HK-2 (cell line): Measurements from ENCODE around the gene CFAP20.
A peak's percentile ranks its signal among the peaks of the same experiment; 100 is the strongest.
"Not testable (repeated sequence)": the region's sequence is repeated elsewhere in the genome, so short reads cannot be mapped to it uniquely, and the experiment has no call there.

Experiments
- DNase-seq: peaks from one replicate; pipeline ENCODE4 v3.0.0-alpha.2; 2018; ENCODE audit not compliant: unreplicated experiment

The CFAP20 gene

DNA sequence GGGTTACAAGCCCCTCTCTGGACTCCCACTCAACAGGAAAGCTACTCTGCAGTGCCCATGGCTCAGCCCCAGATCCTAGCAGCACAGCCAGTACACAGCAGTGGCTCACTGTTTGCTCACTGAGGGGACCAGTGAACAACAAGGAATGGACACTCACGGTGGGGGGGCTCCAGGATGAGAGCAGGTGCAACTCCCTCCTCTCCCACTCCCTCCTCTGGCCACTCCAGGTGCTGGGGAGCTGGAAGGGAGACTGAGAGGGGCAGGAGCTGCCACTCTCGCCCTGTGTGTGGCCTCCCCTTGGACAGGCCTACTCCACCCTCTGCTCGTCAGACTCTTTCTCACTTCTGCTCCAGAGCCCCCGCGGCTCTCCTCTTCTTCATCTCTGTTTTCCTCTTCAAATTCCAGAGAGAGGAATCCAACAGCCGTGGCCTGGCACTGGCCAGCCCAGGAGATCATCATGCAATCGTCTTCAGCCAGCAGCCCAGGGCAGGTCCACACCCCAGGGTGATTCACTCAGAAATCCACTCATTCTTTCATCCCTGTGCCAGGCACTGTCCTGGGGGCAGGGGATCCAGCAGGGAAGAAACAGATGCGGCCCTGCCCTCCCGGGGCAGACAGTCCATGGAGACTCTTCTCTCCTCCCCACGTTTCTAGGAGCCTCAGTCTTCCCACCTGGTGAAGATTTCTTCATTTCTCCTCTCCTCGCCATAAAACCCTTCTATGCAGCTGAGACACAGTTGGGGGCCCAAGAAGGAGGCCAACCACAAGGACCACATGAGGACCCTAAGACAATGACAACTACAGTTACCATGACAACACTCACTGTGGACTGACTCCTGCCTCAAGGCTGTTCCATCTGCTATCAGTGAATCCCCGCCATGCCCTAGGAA lies 30.7 kb downstream of the CFAP20 start:
- peak; percentile 23 for DNase-seq

DNA sequence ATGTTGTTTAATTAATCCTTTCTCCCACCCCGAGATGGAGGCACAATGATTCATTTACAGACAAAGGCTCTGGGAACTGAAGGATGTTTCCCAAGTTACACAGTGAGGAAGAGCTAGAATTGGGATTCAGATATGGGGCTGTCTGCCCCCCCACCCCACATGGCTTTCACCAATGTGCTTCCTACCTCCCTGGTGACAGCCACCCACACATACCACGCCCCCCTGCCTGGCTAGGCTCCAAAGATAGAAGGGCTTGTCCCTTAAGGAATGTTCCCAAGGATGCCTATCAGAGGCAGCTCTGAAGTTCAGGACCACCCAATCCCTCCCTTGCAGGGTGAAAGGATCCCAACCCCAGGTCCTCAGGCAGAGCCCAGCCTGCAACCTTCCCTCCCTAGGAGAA lies 32.9 kb downstream of the CFAP20 start:
- no peak for DNase-seq

DNA sequence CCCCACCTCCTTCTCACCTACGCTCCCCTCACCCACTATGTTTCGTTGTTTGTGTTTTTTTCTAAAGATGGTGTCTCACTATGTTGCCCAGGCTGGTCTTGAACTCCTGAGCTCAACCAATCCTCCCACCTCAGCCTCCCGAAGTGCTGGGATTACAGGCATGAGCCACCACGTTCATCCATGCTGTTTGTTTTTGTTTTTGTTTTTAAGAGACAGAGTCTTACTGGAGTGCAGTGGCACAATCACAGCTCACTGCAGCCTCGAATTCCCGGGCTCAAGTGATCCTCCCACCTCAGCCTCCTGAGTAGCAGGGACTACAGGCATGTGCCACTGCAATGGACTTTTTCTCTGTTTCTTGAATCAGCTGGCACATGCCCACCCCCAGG lies 33.6 kb downstream of the CFAP20 start:
- not testable (repeated sequence) for DNase-seq

DNA sequence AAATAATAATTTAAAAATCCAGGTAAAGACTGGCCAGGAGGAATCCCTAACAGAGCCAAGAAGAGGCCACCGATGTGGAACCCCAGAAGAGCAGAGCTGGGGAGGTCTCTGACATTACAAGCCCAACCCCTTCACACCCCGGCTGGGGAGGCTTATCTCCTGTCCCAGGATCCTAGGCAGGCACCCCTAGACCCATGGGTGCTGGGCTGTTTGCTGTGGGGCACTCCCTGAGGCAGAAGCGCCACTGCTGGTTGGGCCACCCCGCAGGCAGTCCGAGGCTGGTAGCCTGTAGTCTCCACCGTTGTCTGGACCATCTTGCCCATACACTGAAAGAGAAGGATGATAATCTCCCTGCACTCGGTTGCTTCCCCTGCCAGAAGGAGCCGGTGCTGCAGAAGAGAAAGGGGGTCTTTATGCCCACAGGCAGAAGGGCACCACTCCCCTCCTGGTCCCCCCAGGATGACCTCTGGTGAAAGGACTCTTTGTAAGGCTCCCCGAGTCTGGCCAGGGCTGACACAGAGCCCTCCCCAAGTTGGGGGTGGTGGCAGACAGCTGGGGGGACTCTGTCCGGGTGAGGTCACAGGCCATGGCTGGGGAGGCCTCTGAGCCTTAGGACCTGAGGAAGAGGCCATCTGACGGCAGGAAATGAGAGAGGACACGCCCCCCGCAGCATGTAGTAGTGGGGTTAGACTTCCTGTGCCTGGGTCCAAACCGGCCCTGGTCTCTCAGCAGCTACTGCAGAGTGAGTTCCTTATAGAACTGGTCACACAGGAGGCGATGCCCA lies 34.2 kb downstream of the CFAP20 start:
- no peak for DNase-seq

DNA sequence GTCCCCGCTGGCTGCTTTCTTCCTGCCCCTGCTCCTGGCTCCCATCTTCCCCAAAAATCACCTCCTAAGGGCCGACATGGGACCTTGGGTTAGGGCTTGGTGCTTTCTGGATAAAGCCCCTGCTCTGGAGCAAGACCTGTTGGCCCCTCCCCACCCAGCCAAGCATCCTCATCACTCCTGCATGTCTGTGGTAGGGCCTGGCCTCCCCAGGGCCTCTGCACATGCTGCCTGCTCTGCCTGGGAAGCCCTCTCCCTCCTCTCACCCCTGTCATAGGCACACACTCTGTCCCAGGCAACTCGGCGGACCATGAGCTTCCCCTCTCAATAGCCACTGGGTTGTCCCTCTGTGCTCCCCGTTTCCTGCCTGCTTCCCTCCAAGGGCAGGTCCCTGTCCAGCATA lies 35.2 kb downstream of the CFAP20 start:
- no peak for DNase-seq

GRCh38 chr16:58090396-58090795 lies 38.8 kb downstream of the CFAP20 start:
- DNase-seq = not testable (repeated sequence)

GRCh38 chr16:58088091-58088490 lies 41.1 kb downstream of the CFAP20 start:
- no peak for DNase-seq

DNA sequence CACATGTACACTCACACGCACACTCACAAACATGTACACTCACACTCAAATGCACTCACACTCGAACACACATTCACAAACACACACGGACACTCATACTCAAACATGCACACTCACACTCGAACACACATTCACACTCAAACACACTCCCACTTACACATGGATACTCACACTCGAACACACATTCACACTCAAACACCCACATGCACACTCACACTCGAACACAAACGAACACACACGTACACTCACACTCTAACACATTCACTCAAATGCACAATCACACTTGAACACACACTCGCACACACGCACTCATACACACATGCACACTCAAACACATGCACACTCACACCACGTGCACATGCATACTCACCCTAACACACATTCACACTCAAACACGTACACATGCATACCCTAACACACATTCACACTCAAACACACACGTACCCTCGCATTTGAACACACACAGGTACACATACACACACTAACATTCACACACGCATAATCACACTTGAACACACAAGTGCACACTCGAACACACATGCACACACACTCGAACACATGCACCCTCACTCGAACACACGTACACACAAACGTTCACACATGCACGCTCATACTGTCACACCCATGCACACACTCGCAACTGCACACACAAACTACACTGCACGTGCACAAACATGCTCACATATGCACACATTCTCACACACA lies 41.8 kb downstream of the CFAP20 start:
- no peak for DNase-seq

DNA sequence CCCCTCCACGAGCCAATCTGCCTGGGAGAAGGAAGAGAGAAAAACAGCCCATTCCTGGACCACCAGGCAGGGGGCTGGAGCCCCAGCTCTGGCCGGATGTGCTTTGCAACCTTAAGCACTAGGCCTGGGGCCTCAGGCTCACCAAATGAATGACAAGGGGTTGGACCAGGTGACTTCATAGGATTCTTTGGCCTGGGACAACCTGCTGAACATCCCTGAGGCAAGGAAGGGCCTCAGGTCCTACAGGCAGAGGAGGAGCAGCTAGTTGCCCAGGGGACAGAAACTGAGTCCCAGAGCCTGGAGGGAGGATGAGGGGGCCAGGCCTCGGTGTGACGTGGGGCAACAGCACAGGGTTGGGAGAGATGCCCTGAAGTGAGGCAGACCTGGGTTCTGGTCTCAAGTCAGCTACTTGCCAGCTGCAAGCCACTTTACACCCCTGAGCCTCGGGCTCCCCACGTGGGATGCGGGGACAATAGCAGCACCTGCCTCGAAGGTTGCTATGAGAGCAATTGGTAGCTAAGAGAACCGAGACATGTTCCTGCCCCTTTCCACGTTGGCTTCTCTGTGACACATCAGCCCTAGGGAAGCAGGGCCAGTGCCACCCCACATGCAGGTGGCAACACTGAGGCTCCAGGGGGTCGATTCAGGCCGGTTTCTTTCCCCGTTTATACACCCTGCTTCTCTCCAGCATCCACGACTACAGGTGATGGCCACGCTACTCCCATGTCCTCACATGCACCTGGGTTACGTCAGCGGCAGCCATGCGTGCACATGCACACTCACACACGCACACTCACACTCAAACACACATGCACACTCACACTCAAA lies 42.6 kb downstream of the CFAP20 start:
- DNase-seq = no peak

- no peak for DNase-seq
Measured at GRCh38 chr16:58085584-58086251, 43.5 kb downstream of the CFAP20 start.

DNA sequence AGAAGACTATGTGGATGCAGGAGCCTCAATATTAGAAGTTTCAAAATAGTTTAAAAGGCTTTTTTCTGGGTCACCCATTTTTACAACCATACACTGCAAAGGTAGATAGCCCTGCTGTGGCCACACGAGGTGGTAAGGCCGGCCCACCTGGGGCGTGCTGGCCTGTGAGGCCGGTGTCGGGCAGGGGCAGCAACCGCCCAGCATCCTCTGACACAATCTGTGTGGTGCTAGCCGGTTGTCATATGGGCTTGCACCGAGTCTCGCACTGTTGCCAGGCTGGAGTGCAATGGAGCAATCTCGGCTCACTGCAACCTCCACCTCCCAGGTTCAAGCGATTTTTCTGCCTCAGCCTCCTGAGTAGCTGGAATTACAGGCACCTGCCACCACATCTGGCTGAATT lies 44.0 kb downstream of the CFAP20 start:
- no peak for DNase-seq

- no peak for DNase-seq
Measured at GRCh38 chr16:58084635-58085034, 44.5 kb downstream of the CFAP20 start.

GRCh38 chr16:58082381-58082780 lies 46.8 kb downstream of the CFAP20 start:
- DNase-seq = no peak

DNA sequence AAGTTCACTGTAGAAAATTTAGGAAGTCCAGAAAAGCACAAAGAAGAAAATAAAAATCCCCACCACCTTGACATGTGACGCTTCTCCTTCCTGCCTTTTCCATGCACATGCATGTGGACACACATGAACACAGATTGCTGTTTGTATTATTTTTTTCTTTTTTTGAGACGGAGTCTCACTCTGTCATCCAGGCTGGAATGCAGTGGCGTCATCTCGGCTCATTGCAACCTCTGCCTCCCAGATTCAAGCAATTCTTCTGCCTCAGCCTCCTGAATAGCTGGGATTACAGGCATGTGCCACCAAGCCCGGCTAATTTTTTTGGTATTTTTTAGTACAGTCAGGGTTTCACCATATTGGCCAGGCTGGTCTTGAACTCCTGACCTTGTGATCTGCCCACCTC lies 48.5 kb downstream of the CFAP20 start:
- not testable (repeated sequence) for DNase-seq

DNA sequence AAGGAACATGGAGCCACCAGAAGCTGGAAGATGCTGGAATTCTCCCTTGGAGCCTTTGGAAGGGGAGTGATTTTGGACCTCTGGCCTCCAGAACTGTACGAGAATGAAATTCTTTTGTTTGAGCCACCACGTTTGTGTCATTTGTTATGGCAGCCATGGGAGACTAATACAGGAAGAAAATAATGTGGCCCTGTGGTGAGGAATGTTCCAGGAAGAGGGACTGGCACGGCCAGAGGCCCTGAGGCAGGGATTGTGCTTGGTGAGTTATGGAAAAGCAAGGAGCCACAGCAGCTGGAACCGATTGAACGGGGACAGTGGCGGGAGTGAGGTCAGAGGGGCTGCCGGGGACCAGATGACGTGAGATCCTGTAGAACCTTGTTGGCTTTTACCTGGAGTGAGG lies 51.4 kb downstream of the CFAP20 start:
- DNase-seq = no peak

DNA sequence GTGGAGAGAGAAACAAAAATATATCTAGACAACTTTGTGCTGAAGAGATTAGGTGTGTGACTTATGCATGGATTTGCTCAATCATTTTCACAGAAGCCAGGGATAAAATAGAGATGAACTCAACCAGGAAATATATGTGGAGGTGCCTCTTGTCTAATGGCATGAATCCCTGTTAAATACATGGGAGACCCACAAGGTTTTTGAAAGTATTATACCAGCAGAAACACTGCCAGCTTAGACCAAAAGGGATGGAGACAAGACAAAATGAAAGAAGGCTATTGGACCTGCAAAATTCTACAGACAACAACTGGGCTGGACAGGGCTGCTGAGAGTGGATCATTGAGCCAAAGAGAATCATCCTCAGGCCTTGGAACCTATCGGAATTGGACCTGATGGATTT lies 52.7 kb downstream of the CFAP20 start:
- DNase-seq = no peak

DNA sequence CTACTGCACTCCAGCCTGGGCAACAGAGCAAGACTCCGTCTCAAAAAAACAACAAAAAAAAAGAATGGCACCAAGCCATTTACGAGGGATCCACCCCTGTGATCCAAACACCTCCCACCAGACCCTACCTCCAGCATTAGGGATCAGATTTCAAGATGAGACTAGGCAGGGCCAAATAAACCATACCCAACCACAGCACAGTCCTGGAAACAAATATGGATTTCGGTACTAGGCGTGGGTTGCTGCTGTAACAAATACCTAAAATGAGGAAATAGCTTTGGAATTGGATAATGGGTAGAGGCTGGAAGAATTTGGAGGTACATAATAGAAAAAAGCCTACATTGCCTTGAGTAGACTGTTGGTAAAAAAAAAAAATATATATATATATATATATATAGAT lies 54.5 kb downstream of the CFAP20 start:
- DNase-seq = no peak

DNA sequence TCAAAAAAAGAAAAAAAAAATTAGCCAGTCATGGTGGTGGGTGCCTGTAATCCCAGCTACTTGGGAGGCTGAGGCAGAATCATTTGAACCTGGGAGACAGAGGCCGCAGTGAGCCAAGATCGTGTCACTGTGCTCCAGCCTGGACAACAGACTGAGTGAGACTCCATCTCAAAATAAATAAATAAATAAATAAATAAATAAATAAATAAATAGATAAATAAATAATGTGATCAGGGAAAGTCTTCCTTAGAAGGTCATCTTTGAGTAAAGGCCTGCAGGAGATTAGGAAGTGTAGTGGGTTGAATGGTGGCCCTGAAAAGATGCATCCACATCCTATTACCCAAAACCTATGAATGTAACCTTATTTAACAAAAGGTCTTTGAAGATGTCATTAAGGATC lies 56.1 kb downstream of the CFAP20 start:
- DNase-seq = not testable (repeated sequence)

GRCh38 chr16:58072134-58072533 lies 57.0 kb downstream of the CFAP20 start:
- not testable (repeated sequence) for DNase-seq

DNA sequence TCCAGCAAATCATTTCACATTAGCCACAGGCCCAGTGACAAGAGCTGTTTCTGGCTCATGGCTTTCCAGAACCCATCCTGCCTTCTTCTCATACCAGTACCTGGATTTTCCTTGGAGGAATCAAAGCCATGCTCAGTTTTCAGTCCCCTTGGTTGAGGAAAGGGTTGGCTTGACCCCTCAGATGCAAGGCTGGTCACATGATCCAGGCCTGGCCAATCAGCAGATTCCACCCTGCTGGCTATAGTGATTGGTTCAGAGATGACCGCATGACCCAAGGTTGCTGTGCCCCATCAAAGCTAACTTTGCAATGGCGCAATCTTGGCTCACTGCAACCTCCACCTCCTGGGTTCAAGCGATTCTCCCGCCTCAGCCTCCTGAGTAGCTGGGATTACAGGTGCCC lies 58.6 kb downstream of the CFAP20 start:
- no peak for DNase-seq
